ENCODE data around the gene LYPD5. TPM values are rescaled to one million over a fixed set of nuclear protein-coding genes. Genes with fewer than 3 reads are reported as not detected.

Gene LYPD5
- total RNA-seq, 2 experiments from 2014 or later = 0.51 to 0.61 TPM

Other genes with a start within 250 kb of the LYPD5 start
- gene XRCC1, start 226.9 kb downstream of the LYPD5 start, total RNA-seq = 10 to 100 TPM; 29.4 to 32.4 TPM
- gene PINLYP, start 226.6 kb downstream of the LYPD5 start, total RNA-seq = 10 to 100 TPM in 1 of 2 experiments, 1 to 10 TPM in 1; 9.7 to 12.3 TPM
- gene IRGQ, start 206.3 kb downstream of the LYPD5 start, total RNA-seq = 10 to 100 TPM; 17.1 to 17.9 TPM
- 10 to 100 TPM in 1 of 2 experiments, 1 to 10 TPM in 1; 8.8 to 12.2 TPM for gene ZNF576, start 205.9 kb downstream of the LYPD5 start, total RNA-seq
- gene SRRM5, start 190.4 kb downstream of the LYPD5 start, total RNA-seq = under 1 TPM; 0.41 to 0.54 TPM
- gene ZNF428, start 182.8 kb downstream of the LYPD5 start, total RNA-seq = 10 to 100 TPM; 12.3 to 13.4 TPM
- under 1 TPM; 0.22 to 0.38 TPM for gene CADM4, start 162.6 kb downstream of the LYPD5 start, total RNA-seq
- 10 to 100 TPM; 11.1 to 13.3 TPM for gene PLAUR, start 132.3 kb downstream of the LYPD5 start, total RNA-seq
- not detected for gene IRGC, start 86.4 kb downstream of the LYPD5 start, total RNA-seq
- gene SMG9, start 47.5 kb downstream of the LYPD5 start, total RNA-seq = 10 to 100 TPM; 48.9 to 53.1 TPM
- 10 to 100 TPM; 49.5 to 49.6 TPM for gene KCNN4, start 21.5 kb downstream of the LYPD5 start, total RNA-seq
- 1 to 10 TPM; 6.6 to 7.2 TPM for gene ZNF283, start 24.9 kb upstream of the LYPD5 start, total RNA-seq
- gene ZNF404, start 81.5 kb upstream of the LYPD5 start, total RNA-seq = 1 to 10 TPM; 2.1 to 2.7 TPM
- gene ZNF45, start 132.8 kb upstream of the LYPD5 start, total RNA-seq = 1 to 10 TPM; 7.9 to 8.8 TPM
- 1 to 10 TPM; 1.0 to 1.6 TPM for gene ZNF221, start 148.8 kb upstream of the LYPD5 start, total RNA-seq
- 1 to 10 TPM; 2.6 to 2.9 TPM for gene ZNF155, start 181.7 kb upstream of the LYPD5 start, total RNA-seq
- gene ZNF230, start 200.5 kb upstream of the LYPD5 start, total RNA-seq = 1 to 10 TPM; 3.4 to 5.6 TPM
- gene ZNF222, start 222.9 kb upstream of the LYPD5 start, total RNA-seq = 1 to 10 TPM; 1.5 to 2.3 TPM
- 1 to 10 TPM in 1 of 2 experiments, under 1 TPM in 1; 0.67 to 2.2 TPM for gene ZNF223, start 249.6 kb upstream of the LYPD5 start, total RNA-seq

Data from activated CD8-positive, alpha-beta T cell treated with anti-CD3 and anti-CD28 coated beads for 36 hours (primary cell).